GM19324 (cell line): ENCODE measurements around the gene SYNGR3.
"Not testable (repeated sequence)": the region's sequence is repeated elsewhere in the genome, so short reads cannot be mapped to it uniquely, and the experiment has no call there.

Experiments
- ATAC-seq: cut with Tn5 transposase; IDR thresholded peaks from one replicate; pipeline ENCODE4 v1.9.1; 2021; ENCODE audit warnings: mild to moderate bottlenecking, moderate library complexity; ENCODE audit not compliant: unreplicated experiment, low FRiP score

Gene SYNGR3

DNA sequence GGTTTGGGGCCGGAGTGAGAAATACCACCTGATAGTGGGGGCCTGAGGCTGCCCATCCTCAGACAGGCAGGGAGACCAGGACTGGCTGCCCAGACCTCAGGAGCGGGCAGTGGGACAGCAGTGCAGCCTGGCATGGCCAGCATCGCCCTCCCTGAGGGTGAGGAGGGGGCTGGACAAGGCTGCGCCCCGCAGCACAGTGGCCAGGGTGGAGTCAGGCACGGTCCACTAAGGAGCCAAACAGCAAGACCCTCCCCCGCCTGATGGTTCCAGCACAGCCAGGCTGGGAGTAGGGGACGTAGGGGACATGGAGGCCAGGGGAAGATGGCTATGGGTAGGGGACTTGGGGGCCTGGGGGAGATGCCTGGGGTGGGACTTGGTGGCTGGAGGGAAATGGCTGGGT is 16.5 kb downstream of the SYNGR3 start:
- no peak for ATAC-seq

DNA sequence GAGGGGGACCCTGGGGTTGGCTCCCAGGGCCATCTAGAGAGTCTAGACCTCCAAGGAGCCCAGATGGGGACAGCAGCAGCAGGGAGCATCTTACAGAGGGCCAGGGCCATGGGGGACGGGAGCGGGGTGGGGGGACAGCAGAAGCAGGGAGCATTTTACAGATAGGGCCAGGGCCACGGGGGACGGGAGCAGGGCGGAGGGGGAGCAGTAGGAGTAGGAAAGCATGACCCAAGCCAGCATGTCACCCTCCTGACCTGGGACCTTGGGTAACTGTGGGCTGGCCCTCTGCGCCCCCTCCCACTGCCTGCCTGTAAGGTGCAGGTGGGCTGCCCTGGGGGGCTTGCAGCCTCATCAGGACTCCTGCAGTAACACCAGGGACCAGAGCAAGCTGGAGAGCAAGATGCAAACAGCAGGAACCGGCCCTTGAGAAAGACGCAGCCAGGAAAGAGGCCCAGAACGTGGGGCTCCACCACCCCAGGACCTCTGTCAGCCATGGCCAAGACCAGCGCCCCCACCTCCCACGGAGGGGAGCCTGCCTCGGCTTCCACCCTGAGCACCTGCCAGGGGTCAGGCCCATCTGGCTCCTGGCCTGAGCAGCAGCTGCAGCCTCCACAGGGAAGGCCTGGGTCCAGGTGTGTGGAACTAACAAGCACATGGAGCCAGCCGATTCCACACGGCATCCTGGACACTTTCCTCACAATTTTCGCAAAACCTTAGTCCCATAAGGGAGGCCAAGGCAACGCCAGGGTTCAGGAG is 17.5 kb downstream of the SYNGR3 start:
- ATAC-seq = no peak

DNA sequence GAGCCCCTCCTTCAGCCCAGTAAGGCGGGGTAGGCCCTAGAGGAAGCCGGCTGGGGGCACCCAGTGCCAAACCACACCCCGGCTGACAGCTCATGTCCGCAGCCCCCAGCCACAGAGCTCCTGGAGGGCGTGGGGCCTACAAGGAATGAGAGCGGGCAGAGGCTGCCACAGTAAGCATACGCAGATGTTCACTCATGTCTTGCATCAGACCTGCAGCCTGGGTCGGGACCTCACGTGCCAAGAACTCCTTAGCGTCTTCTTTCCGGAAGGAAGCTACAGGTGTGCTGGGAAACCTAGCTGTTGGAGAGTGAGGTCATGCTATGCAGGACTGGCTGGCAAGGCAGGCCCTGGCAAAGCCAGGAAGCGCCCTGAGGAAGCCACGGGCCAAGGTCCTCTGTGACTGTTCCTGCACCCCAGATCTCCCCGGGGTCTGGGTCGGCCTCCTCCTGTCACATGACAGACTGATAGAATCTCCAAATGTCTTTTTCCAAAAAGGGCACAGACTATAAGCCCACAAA is 18.3 kb downstream of the SYNGR3 start:
- no peak for ATAC-seq

DNA sequence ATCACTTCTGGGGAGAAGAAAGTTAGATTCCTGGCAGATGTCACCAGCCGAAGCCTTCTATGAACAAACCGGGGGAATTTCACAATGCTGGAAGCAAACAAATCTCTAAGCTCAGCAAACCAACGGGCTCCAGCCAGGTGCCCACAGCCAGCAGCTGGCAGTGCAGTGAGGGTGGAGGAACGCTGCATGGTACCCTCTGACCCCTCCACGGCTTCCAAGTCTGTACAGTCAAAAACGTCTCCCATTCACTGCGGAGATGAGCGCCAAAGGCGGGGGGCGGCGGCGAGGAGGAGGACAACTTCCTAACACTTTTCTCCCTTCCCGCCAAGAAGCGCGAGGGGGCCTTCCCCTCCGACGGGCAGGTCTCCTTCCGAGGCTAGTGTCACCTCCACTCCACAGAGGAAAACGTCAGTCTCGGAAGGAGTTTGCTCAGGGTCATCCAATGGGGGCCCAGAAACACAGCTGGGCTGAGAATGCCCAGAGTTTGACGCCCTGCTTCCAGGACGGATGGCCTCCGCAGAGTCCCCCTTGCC is 18.9 kb downstream of the SYNGR3 start:
- no peak for ATAC-seq

DNA sequence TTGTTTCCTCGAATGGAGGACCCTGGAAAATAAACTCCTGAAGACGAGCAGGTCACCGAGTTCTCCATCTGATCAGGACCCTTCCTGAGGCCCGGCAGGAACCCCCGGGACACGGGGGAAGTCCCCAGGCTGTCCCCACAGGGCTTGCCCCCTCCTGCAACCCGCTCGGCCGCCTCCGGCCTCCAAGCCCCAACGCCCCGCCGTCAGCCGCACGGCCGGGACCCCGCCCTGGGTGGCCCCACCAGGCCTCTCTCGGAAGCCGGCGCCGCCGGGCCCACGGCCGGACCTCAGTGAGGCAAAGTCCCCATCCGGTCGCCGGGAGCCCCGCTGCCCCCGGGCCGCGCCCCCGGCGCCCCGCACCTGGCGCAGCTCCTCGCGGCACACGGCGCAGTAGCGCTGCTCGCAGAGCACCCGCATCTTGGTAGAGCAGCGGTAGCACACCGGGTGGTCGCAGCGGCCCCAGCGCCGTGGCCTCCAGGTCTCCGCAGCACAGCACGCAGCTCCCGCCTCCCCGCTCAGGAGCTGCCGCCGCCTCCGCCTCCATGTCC is 19.5 kb downstream of the SYNGR3 start:
- ATAC-seq = peak; percentile 41

DNA sequence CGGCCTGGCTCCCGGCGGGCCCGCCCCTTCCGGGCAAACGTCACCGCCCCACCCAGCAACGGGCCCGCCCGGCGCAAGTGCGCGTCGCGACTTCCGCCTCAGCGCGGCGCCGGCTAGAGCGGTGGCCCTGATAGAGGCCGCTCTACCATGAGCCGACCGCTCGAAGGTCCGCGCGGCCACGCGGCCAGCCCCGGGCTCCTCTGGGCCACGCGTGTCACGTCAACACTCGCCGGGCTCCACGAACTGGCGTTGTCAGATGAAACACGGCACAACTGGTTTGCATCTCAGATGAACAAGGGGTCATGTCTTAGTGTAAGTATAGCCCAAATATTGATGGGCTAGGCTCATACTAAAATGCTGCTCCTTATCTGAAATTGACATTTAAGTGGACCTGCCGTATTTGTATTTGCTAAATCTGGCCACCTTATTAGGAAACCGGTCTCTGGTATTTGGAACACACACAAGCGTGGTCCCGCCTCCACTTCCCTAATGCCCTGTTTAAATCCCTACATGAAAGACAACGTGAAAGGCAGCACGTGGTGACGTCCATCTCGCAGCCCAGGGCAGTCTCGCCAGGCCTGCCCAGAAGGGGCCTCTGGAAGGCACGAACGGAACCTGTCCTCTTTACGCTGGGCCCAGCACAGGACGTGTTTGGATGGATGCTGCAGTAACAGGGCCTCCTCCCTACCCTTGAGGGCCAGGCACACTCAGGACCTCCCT is 20.2 kb downstream of the SYNGR3 start, which contains the start of gene ZNF598:
TSS of gene ZNF598 (minus strand) at position 31 of the 720 bp plus-strand sequence.
- peak; percentile 84 for ATAC-seq

DNA sequence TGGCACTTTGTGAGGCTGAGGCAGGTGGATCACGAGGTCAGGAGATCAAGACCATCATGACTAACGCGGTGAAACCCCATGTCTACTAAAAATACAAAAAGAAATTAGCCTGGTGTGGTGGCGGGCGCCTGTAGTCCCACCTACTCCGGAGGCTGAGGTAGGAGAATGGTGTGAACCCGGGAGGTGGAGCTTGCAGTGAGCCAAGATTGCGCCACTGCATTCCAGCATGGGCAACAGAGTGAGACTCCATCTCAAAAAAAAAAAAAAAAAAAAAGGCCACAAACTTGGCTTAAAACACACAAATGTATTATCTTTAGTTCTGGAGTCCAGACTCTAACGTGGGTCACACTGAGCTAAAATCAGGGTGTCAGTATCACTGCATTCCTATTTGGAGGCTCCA is 22.0 kb downstream of the SYNGR3 start:
- ATAC-seq = not testable (repeated sequence)

DNA sequence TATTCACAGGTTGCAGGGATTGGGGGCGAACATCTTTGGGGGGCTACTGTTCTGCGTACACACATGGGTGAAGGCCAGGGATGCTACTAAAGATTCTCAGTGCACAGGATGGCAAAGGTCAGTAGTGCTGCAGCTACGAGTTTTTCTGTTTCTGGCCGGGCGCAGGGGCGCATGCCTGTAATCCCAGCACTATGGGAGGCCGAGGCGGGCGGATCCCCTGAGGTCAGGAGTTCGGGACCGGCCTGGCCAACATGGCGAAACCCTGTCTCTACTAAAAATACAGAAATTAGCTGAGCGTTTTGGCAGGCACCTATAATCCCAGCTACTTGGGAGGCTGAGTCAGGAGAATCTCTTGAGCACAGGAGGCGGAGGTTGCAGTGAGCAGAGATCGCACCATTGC is 23.8 kb downstream of the SYNGR3 start:
- no peak for ATAC-seq

DNA sequence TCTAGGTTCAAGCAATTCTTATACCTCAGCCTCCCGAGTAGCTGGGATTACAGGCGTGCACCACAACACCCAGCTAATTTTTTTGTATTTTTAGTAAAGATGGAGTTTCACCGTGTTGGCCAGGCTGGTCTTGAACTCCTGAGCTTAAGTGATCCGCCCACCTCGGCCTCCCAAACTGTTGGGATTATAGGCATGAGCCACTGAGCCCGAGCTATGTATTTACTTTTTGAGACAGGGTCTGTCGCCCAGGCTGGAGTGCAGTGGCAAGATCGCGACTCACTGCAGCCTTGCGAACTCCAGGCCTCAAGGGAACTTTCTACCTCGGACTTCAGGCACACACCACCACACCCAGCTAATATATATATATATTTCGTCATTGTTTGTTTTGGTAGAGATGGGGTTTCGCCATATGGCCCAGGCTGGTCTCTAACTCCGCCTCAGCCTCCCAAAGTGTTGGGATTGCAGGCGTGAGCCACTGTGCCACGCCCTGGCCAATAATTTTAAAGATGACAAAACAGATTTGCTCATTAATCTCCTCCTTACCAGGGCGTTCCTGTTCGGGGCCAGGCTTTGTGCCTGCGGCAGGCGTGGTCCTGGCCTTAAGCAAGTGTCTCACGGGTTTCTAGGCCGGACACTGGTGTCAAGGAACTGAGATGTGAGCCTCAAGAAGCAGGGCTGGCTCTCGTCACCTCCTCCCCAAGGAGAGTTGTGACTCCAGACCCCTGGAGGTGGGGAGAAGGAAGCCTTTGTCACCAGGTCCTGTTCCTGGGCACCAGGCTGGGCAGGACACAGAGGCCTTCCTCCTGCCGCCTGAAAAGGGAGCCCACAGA is 25.6 kb downstream of the SYNGR3 start:
- ATAC-seq = no peak

DNA sequence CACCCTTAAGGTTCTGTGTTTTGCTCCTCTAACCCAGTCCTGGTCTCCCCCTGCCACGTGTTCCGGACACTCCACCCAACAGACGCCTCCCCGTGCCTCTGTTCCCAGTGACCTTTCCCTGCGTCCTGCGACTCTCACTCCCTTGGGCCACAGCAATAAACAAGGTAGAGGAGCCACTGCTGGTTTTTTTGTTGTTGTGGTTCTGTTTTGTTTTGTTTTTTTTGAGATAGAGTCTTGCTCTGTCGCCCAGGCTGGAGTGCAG is 26.1 kb downstream of the SYNGR3 start:
- no peak for ATAC-seq

DNA sequence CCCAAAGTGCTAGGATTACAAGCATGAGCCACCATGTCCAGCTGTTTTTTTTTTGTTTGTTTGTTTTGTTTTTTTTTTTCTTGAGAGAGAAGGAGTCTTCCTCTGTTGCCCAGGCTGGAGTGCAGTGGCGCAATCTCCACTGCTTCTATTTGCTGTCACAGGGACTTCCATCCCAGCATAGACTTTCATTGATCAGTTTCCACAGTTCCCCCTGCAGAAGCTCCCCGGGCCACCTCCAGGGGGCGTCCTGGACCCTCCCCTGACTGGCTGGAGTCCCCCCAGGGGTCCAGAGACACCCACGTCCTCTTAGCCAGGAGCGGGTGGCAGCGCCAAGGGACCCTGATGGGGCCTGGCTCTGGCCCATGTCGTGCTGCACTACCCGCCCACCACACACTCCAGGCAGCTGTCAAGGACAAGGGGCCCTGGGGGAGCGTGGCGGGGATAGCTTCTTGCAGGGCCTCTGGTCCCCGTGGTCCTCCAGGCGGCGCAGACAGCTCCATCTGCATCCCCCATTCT is 26.7 kb downstream of the SYNGR3 start:
- ATAC-seq = no peak

DNA sequence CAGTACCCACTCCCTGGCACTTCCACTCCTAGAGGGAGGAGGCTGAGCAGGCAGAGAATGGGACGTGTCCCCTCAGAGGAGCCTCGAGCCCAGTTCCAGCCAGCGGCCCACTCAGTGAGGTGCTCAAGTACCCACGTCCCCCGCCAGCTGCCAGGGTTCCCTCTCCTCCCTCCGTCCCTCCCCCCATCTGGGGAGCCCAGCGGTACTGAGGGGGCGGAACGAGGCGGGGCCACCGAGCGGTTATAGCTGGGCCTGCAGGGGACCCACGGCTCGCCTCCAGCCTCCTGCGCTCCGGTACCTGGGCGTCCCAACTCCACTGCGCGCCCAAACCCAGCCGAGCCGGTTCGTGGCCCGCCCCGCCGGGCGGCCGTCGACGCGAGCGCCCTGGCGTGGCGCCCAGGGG is 29.7 kb downstream of the SYNGR3 start, which contains the start of gene NPW:
TSS of gene NPW (plus strand) at position 268 of the 403 bp plus-strand sequence.
- no peak for ATAC-seq

DNA sequence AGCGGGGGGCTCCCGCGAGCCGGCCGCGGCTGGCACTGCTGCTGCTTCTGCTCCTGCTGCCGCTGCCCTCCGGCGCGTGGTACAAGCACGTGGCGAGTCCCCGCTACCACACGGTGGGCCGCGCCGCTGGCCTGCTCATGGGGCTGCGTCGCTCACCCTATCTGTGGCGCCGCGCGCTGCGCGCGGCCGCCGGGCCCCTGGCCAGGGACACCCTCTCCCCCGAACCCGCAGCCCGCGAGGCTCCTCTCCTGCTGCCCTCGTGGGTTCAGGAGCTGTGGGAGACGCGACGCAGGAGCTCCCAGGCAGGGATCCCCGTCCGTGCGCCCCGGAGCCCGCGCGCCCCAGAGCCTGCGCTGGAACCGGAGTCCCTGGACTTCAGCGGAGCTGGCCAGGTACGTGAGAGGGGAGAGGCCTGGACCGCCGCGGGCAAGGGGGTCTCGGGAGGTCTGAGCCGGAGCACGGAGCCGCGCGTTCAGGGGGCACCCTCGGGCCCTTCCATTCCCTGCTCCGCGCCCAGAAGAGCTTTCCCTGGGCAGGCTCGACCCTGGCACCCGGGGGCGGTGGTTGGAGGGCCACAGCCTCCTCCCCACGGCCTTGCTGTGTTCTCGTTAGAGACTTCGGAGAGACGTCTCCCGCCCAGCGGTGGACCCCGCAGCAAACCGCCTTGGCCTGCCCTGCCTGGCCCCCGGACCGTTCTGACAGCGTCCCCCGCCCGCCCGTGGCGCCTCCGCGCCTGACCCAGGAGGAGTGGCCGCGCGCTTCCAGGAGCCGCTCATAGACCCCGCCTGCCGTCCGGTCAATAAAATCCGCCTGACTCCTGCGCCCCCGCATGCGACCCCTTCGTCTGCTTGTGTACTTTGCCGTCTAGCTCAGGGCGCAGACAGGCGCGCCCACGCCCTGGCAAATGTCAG is 30.4 kb downstream of the SYNGR3 start:
- no peak for ATAC-seq

DNA sequence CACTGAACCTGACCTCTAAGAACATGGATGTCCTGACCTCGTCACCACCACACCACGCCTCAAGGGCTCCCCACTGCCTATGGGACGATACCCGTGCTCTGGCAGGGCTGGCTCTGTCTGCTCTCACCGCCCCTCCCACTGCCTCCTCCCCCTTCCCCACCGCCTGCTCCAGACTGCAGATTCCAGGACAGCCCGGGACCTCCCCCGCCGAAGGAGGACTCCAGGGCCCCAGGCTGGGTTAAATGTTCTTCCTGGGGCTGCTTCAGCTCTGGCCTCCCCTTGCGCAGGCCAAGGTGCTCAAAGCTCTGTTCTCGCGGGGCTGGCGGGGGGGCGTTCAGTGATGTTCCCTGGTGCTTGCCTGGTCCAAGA is 32.9 kb downstream of the SYNGR3 start:
- ATAC-seq = peak; percentile 16

DNA sequence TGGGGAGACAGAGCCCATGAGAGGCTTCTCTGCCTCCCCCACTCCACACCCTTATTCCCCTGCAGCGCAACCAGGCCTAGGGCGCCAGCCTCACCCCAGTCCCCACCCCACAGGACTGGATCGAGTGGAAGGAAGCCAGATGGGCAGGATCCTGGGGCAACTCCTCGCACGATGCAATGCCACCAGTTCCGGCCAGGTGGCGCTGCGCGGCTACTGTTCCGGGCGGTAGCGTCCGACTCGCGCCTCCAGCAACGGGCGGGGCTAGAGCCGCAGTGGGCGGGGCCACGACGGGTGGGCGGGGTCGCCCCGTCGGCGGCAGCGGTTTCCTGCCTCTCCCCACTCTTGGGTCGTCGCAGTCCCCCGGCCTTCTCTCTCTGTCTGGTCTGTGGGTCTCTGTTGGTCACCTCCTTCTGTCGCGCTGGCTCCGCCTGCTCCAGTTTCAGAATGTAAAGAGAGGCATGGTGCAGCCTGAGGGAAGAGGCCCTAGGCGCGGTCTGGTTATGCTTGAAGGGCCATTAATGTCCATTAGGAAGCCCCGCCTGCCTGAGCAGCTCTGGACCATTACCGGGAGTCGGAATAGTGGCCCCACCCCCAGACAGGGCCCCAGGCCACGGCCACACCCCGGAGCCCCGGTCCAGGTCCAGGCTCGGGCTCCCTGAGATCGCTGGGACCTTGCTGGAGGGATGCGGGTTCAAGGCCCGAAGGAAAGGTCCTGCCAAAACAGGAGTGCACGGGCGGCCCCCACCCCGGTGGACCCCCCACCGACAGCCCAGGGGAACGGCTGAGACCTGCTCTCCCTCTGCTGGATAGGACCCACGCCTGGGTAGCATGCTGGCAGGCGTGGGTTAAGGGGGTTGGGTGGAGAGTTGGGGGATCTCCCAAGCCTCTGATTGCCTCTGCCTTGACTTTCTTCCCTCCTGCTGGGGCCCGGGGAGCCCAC is 33.6 kb downstream of the SYNGR3 start:
- peak; percentile 69 for ATAC-seq

DNA sequence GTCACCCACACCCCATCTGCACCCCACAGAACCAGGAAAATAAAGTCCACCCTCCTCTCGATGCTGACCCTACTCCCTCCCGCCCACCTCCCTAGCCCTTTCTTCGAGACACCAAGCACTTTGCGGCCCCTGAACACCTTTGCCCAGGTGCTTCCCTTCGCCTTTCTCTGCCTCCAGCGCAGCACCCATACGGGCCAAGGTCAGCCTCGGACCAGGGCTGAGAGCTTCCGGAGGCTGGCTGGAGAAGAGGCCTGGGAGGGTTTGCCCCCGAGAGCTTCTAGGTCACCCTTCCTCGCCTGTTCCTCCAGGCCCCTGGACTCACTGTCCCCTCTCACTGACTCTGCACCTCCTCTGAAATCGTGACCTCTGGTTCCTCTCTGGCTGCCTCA is 34.3 kb downstream of the SYNGR3 start:
- no peak for ATAC-seq

DNA sequence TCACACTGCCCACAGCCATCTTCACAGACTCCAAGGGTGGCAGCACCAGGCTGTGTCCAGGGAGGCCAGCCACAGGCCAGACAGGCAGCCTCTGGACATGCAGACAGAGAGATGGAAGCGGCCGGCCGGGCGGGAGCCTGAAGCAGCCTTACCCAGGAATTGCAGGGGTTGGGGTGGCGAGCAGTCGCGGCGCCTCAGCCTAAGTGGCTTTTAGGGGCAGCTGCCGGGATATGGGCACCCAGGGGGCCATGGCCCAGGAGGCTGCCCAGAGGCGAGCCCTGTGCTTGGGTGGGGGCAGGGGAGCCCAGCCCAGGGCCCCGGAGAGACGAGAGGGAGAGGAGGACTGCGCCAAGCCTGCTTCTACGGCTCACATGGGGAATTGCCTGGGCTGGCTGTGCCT is 35.5 kb downstream of the SYNGR3 start:
- no peak for ATAC-seq

DNA sequence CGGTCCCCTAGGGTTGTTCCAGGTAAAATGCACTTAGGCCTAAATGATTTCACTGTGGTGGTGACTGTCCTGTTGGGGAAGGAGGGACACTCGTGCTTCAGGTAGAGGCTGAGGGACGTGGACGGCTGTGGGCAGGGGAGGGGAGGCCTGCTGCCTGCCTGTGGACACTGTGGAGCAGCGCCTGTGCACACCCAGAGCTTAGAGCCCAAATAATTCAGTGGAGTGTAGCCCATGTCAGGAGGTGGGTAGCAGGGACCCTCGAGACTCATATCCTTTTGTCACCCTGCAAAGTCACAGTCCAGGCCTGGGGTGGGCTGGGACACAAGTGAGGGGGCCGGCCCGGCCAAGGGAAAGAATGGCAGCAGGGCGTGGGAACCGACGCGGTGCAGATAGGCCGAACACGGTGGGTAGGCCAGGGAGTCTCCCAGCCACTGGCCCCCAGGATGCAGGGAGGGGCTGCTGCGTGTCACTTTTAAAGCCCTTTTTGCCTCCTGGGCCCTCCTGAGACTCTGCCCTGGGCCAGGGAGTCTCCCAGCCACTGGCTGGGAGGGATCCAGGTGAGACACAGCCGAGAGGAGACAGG is 36.2 kb downstream of the SYNGR3 start:
- no peak for ATAC-seq
